ENCODE measurements around the gene CCDC137. TPM values are rescaled to one million over a fixed set of nuclear protein-coding genes. Genes with fewer than 3 reads are reported as not detected.
A peak's percentile ranks its signal among the peaks of the same experiment; 100 is the strongest.

Gene CCDC137
- total and polyA plus RNA-seq, 5 donors from 2014 or later = 10.2 to 30.4 (median 12.4) TPM

GRCh38 chr17:81693509-81694210, 27.1 kb downstream of the CCDC137 start:
- Histone ChIP-seq H3K4me3 (ENCODE audit: low read depth, low read length) (no peak overlapping the region), H3K27ac (ENCODE audit: insufficient read depth, low read length, poor library complexity, severe bottlenecking) (no peak overlapping the region), H3K4me1 (ENCODE audit: control insufficient read depth, insufficient read depth, low read length, poor library complexity, severe bottlenecking) (no peaks in the 10 kb centered on the region), H3K9me3 (ENCODE audit: control insufficient read depth in 2 of 2, low read length in 2 of 2) (no peaks in the 10 kb centered on the region), H3K27me3 (ENCODE audit: control insufficient read depth, insufficient read depth, low read length) (no peaks in the 10 kb centered on the region), H3K36me3 (ENCODE audit: control insufficient read depth, insufficient read depth, low read length) (peaks cover 76% of the 10 kb centered on the region)
- ATAC-seq (ENCODE audit: low read depth in 2 of 2) (no peak), DNase-seq (no peak)
- Mint-ChIP-seq H3K36me3 (peaks cover 10% of the 10 kb centered on the region), H3K4me1 (peaks cover 0 to 8% (median 0%) of the 10 kb centered on the region in 4 donors), H3K4me3 (no peak overlapping the region), H3K27ac (no peak overlapping the region), H3K9me3 (no peaks in the 10 kb centered on the region), H3K27me3 (no peaks in the 10 kb centered on the region)

DNA sequence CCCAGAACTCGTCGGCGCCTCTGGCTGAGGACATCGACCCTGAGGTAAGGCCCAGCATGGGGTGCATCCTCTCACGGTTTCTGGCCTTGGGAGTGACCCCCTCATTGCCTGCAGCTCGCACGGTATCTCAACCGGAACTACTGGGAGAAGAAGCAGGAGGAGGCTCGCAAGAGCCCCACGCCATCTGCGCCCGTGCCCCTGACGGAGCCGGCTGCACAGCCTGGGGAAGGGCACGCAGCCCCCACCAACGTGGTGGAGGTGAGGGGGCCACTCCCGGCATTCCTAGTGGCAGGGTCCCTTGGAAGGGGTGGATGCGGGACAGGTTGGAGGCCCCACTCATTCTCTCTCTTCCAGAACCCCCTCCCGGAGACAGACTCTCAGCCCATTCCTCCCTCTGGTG, 28.3 kb downstream of the CCDC137 start:
- DNase-seq = no peak
- no peak overlapping the region for H3K4me3 ChIP-seq (ENCODE audit: low read depth, low read length)
- Mint-ChIP-seq H3K4me3 (no peak overlapping the region), H3K27me3 (no peaks in the 10 kb centered on the region), H3K4me1 (peaks cover 0 to 4% (median 0%) of the 10 kb centered on the region in 4 donors), H3K36me3 (peaks cover 12% of the 10 kb centered on the region), H3K9me3 (no peaks in the 10 kb centered on the region), H3K27ac (no peak overlapping the region)
- no peaks in the 10 kb centered on the region for H3K9me3 ChIP-seq (ENCODE audit: control insufficient read depth in 2 of 2, low read length in 2 of 2)
- peaks cover 72% of the 10 kb centered on the region for H3K36me3 ChIP-seq (ENCODE audit: control insufficient read depth, insufficient read depth, low read length)
- H3K4me1 ChIP-seq (ENCODE audit: control insufficient read depth, insufficient read depth, low read length, poor library complexity, severe bottlenecking) = no peaks in the 10 kb centered on the region
- no peak for ATAC-seq (ENCODE audit: low read depth in 2 of 2)
- H3K27ac ChIP-seq (ENCODE audit: insufficient read depth, low read length, poor library complexity, severe bottlenecking) = no peak overlapping the region
- no peaks in the 10 kb centered on the region for H3K27me3 ChIP-seq (ENCODE audit: control insufficient read depth, insufficient read depth, low read length)

GRCh38 chr17:81695211-81695610, 28.7 kb downstream of the CCDC137 start:
- Mint-ChIP-seq H3K27ac (no peak overlapping the region), H3K4me1 (peaks cover 0 to under 1% (median 0%) of the 10 kb centered on the region in 4 donors), H3K9me3 (no peaks in the 10 kb centered on the region), H3K4me3 (no peak overlapping the region), H3K36me3 (peaks cover 12% of the 10 kb centered on the region), H3K27me3 (no peaks in the 10 kb centered on the region)
- no peaks in the 10 kb centered on the region for H3K27me3 ChIP-seq (ENCODE audit: control insufficient read depth, insufficient read depth, low read length)
- H3K9me3 ChIP-seq (ENCODE audit: control insufficient read depth in 2 of 2, low read length in 2 of 2) = no peaks in the 10 kb centered on the region
- H3K27ac ChIP-seq (ENCODE audit: insufficient read depth, low read length, poor library complexity, severe bottlenecking) = no peak overlapping the region
- no peak overlapping the region for H3K4me3 ChIP-seq (ENCODE audit: low read depth, low read length)
- no peaks in the 10 kb centered on the region for H3K4me1 ChIP-seq (ENCODE audit: control insufficient read depth, insufficient read depth, low read length, poor library complexity, severe bottlenecking)
- ATAC-seq (ENCODE audit: low read depth in 2 of 2) = no peak
- peaks cover 68% of the 10 kb centered on the region for H3K36me3 ChIP-seq (ENCODE audit: control insufficient read depth, insufficient read depth, low read length)
- no peak for DNase-seq

- no peak overlapping the region for H3K4me3 ChIP-seq (ENCODE audit: low read depth, low read length)
- H3K4me1 Mint-ChIP-seq = peaks cover 0 to 2% (median 0%) of the 10 kb centered on the region in 4 donors
- H3K9me3 Mint-ChIP-seq = no peaks in the 10 kb centered on the region
- no peaks in the 10 kb centered on the region for H3K27me3 ChIP-seq (ENCODE audit: control insufficient read depth, insufficient read depth, low read length)
- no peak overlapping the region for H3K4me3 Mint-ChIP-seq
- peaks cover 12% of the 10 kb centered on the region for H3K36me3 Mint-ChIP-seq
- no peaks in the 10 kb centered on the region for H3K27me3 Mint-ChIP-seq
- H3K9me3 ChIP-seq (ENCODE audit: control insufficient read depth in 2 of 2, low read length in 2 of 2) = no peaks in the 10 kb centered on the region
- peaks cover 65% of the 10 kb centered on the region for H3K36me3 ChIP-seq (ENCODE audit: control insufficient read depth, insufficient read depth, low read length)
- DNase-seq = no peak
- H3K27ac Mint-ChIP-seq = no peak overlapping the region
- no peaks in the 10 kb centered on the region for H3K4me1 ChIP-seq (ENCODE audit: control insufficient read depth, insufficient read depth, low read length, poor library complexity, severe bottlenecking)
- no peak for ATAC-seq (ENCODE audit: low read depth in 2 of 2)
- H3K27ac ChIP-seq (ENCODE audit: insufficient read depth, low read length, poor library complexity, severe bottlenecking) = no peak overlapping the region
These were observed 29.3 kb downstream of the CCDC137 start for GRCh38 chr17:81695801-81696200.

GRCh38 chr17:81696218-81696941, 29.8 kb downstream of the CCDC137 start:
- peaks cover 9% of the 10 kb centered on the region for H3K36me3 Mint-ChIP-seq
- Histone ChIP-seq H3K27ac (ENCODE audit: insufficient read depth, low read length, poor library complexity, severe bottlenecking) (no peak overlapping the region), H3K4me1 (ENCODE audit: control insufficient read depth, insufficient read depth, low read length, poor library complexity, severe bottlenecking) (peaks cover 5% of the 10 kb centered on the region), H3K27me3 (ENCODE audit: control insufficient read depth, insufficient read depth, low read length) (no peaks in the 10 kb centered on the region), H3K9me3 (ENCODE audit: control insufficient read depth in 2 of 2, low read length in 2 of 2) (no peaks in the 10 kb centered on the region), H3K4me3 (ENCODE audit: low read depth, low read length) (no peak overlapping the region), H3K36me3 (ENCODE audit: control insufficient read depth, insufficient read depth, low read length) (peaks cover 59% of the 10 kb centered on the region)
- H3K9me3 Mint-ChIP-seq = no peaks in the 10 kb centered on the region
- no peaks in the 10 kb centered on the region for H3K27me3 Mint-ChIP-seq
- peaks cover 0 to 7% (median 0%) of the 10 kb centered on the region in 4 donors for H3K4me1 Mint-ChIP-seq
- ATAC-seq (ENCODE audit: low read depth in 2 of 2) = no peak
- DNase-seq = no peak
- H3K27ac Mint-ChIP-seq = no peak overlapping the region
- no peak overlapping the region for H3K4me3 Mint-ChIP-seq

DNA sequence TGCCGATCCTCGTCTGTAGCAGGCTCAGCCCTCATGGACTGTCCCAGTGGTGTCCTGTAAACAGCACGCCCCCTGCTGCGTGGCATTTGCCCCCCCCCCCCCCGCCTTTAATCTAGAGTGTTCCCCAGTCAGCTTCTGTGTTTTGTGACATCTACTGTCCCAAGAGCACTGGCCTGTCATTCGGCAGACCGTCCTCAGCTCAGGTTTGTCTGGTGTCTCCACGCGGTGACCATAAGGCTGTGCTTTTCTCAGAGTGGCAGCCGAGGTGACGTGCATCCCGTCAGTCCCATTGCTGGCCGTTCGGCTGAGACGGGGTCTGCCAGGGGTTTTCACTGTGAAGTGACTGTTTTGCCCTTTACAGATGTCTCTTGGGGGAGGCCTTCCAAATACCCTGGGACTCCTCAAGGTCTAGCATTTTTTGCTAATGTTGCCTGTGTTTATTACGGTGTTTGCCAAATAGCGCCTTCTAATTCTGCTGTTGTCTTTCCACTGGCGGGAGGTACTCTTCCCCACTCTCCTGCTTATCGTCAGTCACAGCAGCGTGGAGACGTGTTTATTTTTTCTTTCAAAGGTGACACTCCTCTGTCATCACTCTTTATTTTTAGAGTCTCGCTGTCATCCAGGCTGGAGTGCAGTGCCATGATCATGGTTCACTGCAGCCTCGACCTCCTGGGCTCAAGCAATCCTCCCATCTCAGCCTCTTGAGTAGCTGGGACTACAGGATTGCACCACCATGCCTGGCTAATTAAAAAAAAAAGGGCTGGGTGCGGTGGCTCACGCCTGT, 30.9 kb downstream of the CCDC137 start:
- H3K4me3 Mint-ChIP-seq = no peak overlapping the region
- peaks cover 49% of the 10 kb centered on the region for H3K36me3 ChIP-seq (ENCODE audit: control insufficient read depth, insufficient read depth, low read length)

DNA sequence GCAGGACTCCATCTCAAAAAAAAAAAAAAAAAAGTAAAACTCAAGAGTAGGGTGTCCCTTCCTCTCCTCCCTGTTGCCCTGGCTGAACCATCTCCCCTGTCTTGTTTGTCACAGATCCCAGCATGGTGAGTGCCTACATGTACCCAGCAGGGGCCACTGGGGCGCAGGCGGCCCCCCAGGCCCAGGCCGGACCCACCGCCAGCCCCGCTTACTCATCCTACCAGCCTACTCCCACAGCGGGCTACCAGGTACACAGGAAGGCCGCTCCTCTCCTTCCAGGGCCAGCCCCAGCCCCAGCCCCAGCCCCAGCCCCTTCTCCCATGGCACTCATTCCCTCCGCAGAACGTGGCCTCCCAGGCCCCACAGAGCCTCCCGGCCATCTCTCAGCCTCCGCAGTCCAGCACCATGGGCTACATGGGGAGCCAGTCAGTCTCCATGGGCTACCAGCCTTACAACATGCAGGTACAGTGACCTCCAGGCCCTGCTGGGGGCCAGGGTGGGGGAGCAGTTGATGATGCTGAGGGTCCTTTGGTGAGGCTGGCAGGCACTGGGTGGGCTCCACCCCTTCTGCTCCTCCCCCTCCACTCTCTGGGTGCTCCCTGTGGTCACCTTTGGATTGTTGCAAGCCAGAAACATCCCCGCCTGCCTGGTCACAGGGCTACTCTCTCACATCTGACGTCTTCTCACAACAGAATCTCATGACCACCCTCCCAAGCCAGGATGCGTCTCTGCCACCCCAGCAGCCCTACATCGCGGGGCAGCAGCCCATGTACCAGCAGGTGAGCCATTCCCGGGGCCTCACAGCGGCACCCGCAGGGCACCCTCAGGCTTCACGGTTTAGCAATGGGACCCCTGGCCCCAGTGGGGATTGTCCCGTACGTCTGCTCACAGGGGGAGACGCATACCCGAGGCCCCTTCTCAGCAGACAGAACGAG, 34.1 kb downstream of the CCDC137 start:
- H3K4me3 ChIP-seq (ENCODE audit: low read depth, low read length) = no peak overlapping the region
- Mint-ChIP-seq H3K9me3 (no peaks in the 10 kb centered on the region), H3K27me3 (no peaks in the 10 kb centered on the region), H3K27ac (peak overlapping the region in 1 of 3 donors; percentile 79), H3K36me3 (peaks cover 11% of the 10 kb centered on the region), H3K4me3 (peak overlapping the region in 3 of 4 donors; percentile 27 to 94 (median 58)), H3K4me1 (peaks cover 0 to 39% (median 6%) of the 10 kb centered on the region in 4 donors)
- peaks cover 29% of the 10 kb centered on the region for H3K36me3 ChIP-seq (ENCODE audit: control insufficient read depth, insufficient read depth, low read length)
- peaks cover 35% of the 10 kb centered on the region for H3K4me1 ChIP-seq (ENCODE audit: control insufficient read depth, insufficient read depth, low read length, poor library complexity, severe bottlenecking)
- no peak for ATAC-seq (ENCODE audit: low read depth in 2 of 2)
- no peak for DNase-seq
- no peaks in the 10 kb centered on the region for H3K27me3 ChIP-seq (ENCODE audit: control insufficient read depth, insufficient read depth, low read length)
- no peak overlapping the region for H3K27ac ChIP-seq (ENCODE audit: insufficient read depth, low read length, poor library complexity, severe bottlenecking)
- H3K9me3 ChIP-seq (ENCODE audit: control insufficient read depth in 2 of 2, low read length in 2 of 2) = no peaks in the 10 kb centered on the region

More for the DNA sequence above, 30.9 kb downstream of the CCDC137 start:
- no peaks in the 10 kb centered on the region for H3K9me3 ChIP-seq (ENCODE audit: control insufficient read depth in 2 of 2, low read length in 2 of 2)
- no peaks in the 10 kb centered on the region for H3K27me3 Mint-ChIP-seq
- H3K4me3 ChIP-seq (ENCODE audit: low read depth, low read length) = no peak overlapping the region
- no peak overlapping the region for H3K27ac Mint-ChIP-seq
- DNase-seq (no peak), ATAC-seq (ENCODE audit: low read depth in 2 of 2) (no peak)
- H3K4me1 Mint-ChIP-seq = peaks cover 0 to 16% (median 2%) of the 10 kb centered on the region in 4 donors
- H3K27me3 ChIP-seq (ENCODE audit: control insufficient read depth, insufficient read depth, low read length) = no peaks in the 10 kb centered on the region
- H3K4me1 ChIP-seq (ENCODE audit: control insufficient read depth, insufficient read depth, low read length, poor library complexity, severe bottlenecking) = peaks cover 16% of the 10 kb centered on the region
- H3K9me3 Mint-ChIP-seq = no peaks in the 10 kb centered on the region
- peaks cover 9% of the 10 kb centered on the region for H3K36me3 Mint-ChIP-seq
- H3K27ac ChIP-seq (ENCODE audit: insufficient read depth, low read length, poor library complexity, severe bottlenecking) = no peak overlapping the region
